ENCODE measurements around the gene WNT9A.

DNA sequence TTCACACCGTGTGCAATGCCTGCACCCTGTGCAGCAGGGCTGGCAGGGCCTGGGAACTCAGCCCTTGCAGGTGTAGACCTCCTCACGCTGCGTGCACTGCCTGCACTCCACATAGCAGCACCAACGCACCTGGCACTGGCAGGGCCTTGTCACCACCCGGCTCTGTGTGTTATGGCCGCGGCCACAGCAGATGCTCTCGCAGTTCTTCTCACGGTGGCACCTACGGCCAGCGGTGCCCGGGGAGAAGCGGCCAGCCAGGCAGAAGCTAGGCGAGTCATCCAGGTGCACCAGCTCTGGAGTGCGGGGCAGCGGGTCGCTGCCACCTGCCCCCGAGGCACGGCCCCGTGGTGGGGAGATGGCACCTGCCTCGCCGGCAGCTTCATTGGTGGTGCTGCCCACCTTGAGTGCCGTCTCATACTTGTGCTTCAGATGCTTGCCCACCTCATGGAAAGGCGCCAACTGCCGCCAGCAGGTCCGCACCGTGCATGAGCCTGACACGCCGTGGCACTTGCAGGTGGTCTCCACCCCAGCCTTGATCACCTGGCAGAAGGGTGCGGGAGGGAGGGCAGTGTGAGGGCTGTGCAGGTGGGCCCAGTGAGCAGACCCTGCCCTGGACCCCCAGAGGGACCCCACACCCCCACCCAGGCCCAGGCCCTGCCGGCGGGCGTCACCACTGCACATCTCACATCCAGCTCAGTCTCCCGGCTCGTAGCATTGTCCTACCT lies 26.1 kb downstream of the WNT9A start:
- TF ChIP-seq SMC3 (IDR thresholded peaks at IDR 0.05; ENCODE audit: low read depth, low read length): no peak
- TF ChIP-seq CTCF (conservative IDR thresholded peaks at IDR 0.05; ENCODE audit: low read depth, low read length): no peak
- TF ChIP-seq POLR2A (IDR thresholded peaks at IDR 0.05; ENCODE audit: low read depth, low read length): no peak
- TF ChIP-seq MAZ (IDR thresholded peaks at IDR 0.05; ENCODE audit: borderline replicate concordance, low read depth, low read length): no peak
- no peak for TF ChIP-seq MXI1 (IDR thresholded peaks at IDR 0.05; ENCODE audit: borderline replicate concordance, low read depth, low read length)
- TF ChIP-seq, protein P1, sequence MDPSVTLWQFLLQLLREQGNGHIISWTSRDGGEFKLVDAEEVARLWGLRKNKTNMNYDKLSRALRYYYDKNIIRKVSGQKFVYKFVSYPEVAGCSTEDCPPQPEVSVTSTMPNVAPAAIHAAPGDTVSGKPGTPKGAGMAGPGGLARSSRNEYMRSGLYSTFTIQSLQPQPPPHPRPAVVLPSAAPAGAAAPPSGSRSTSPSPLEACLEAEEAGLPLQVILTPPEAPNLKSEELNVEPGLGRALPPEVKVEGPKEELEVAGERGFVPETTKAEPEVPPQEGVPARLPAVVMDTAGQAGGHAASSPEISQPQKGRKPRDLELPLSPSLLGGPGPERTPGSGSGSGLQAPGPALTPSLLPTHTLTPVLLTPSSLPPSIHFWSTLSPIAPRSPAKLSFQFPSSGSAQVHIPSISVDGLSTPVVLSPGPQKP (IDR thresholded peaks at IDR 0.05; ENCODE audit: borderline replicate concordance, low read depth, low read length): no peak
- no peak for TF ChIP-seq RFX5 (IDR thresholded peaks at IDR 0.05; ENCODE audit: low read depth, low read length)
- no peak for TF ChIP-seq FOS (IDR thresholded peaks at IDR 0.05; ENCODE audit: low read depth, low read length)
- TF ChIP-seq BHLHE40 (IDR thresholded peaks at IDR 0.05; ENCODE audit: low read depth, low read length): no peak
- TF ChIP-seq RCOR1 (IDR thresholded peaks at IDR 0.05; ENCODE audit: insufficient replicate concordance, low read length): no peak
